ENCODE data around the gene EFNB2. TPM values are rescaled to one million over a fixed set of nuclear protein-coding genes. Genes with fewer than 3 reads are reported as not detected.

Gene EFNB2
- total RNA-seq, 1 experiment from 2014 or later: 5.2 TPM

DNA sequence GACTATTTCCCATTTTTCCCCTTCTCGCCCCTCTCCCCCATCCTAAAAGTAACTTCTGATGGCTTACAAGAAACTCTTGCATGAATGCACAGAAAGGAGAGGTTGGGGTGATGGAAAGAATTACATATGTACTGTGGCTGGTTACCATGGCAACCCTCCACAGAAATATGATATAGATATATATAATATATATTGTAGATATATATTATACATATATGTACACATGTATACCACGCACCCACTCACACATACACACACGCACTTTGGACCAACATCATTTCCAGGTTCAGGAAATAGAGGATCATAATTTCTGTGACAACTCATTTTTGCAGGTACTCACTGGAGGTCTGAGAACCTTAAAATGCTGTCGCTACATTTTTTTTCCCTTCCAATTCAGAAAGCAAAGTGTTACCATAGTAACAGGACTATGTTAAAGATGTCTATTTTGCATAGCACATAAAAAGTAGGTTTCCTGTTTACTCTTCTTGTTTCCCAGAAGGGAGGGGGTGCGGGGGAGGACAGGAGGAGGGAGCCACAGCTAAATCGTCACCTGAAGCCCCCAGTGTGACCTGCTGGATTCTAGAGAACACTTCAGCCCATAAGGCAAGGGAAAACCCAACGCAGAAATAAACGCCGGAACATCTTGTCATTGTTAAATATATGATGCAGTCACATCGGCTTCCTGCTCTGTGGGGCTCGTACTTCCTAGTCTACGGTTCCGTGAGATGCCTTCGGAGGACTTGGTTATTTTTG is 44.7 kb downstream of the EFNB2 start:
- no peaks in the 10 kb centered on the region for H3K9me3 ChIP-seq (ENCODE audit: low read depth, low read length, poor library complexity, severe bottlenecking)
- H3K4me3 ChIP-seq (ENCODE audit: low read depth, low read length, poor library complexity, severe bottlenecking): no peak overlapping the region
- TF ChIP-seq, protein P1, sequence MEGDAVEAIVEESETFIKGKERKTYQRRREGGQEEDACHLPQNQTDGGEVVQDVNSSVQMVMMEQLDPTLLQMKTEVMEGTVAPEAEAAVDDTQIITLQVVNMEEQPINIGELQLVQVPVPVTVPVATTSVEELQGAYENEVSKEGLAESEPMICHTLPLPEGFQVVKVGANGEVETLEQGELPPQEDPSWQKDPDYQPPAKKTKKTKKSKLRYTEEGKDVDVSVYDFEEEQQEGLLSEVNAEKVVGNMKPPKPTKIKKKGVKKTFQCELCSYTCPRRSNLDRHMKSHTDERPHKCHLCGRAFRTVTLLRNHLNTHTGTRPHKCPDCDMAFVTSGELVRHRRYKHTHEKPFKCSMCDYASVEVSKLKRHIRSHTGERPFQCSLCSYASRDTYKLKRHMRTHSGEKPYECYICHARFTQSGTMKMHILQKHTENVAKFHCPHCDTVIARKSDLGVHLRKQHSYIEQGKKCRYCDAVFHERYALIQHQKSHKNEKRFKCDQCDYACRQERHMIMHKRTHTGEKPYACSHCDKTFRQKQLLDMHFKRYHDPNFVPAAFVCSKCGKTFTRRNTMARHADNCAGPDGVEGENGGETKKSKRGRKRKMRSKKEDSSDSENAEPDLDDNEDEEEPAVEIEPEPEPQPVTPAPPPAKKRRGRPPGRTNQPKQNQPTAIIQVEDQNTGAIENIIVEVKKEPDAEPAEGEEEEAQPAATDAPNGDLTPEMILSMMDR (conservative IDR thresholded peaks at IDR 0.05; ENCODE audit: low read depth, low read length): no peak
- TF ChIP-seq EZH2 (IDR thresholded peaks at IDR 0.05; ENCODE audit: borderline replicate concordance, low read depth, low read length, poor library complexity, severe bottlenecking): no peak
- no peak for DNase-seq (ENCODE audit: low spot score)
- intact Hi-C loops (cut with micrococcal nuclease; ENCODE audit: unreplicated experiment): no loop called here
- no peaks in the 10 kb centered on the region for H3K27me3 ChIP-seq (replicated peaks; ENCODE audit: insufficient read depth, low read depth, low read length, poor library complexity)
- CTCF ChIA-PET: no interaction called here
- no peaks in the 10 kb centered on the region for H3K4me1 ChIP-seq (ENCODE audit: insufficient read depth, low read length, poor library complexity, severe bottlenecking)
- POLR2A ChIA-PET (ENCODE audit: low non-redundant PET): no interaction called here
- H3K36me3 ChIP-seq (ENCODE audit: insufficient read depth, low read length, poor library complexity, severe bottlenecking): no peaks in the 10 kb centered on the region
- BruUV-seq (replicated peaks): no TSS peak
- no peak overlapping the region for H3K27ac ChIP-seq (ENCODE audit: low read depth, low read length, poor library complexity, severe bottlenecking)

DNA sequence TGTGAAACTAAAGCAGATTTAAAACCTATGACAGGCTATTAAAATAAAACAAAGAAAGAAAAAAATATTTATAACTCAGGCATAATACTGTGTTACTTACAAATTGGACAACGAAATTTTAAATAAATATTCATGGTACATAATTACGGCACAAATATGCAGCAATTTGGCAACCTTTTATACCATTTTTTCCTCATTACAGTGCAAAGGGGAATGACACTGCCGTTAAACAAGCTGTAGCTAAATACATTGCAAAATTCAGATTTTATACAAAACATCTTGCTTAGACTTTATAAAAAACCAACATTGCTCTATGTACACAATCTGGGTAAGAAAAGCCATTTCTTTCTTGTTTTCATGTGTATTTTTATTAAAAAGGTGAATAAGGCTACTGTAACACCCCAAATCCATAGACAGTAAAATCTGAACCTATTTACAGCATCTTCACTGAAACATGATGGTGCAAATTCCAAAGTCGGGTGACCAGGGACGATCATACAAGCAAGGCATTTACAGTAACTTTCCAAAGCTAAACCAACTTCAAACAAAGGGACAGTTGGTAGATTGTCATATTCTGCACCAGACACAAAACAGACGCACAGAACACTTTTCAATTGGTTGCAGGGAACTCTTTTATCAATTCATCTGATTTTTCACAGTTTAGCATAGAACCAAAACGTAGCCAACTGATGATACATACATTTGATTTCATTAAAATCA is 45.5 kb downstream of the EFNB2 start:
- no peak for DNase-seq (ENCODE audit: low spot score)
- Histone ChIP-seq H3K4me3 (ENCODE audit: low read depth, low read length, poor library complexity, severe bottlenecking) (no peak overlapping the region), H3K36me3 (ENCODE audit: insufficient read depth, low read length, poor library complexity, severe bottlenecking) (no peaks in the 10 kb centered on the region), H3K9me3 (ENCODE audit: low read depth, low read length, poor library complexity, severe bottlenecking) (no peaks in the 10 kb centered on the region), H3K4me1 (ENCODE audit: insufficient read depth, low read length, poor library complexity, severe bottlenecking) (no peaks in the 10 kb centered on the region), H3K27ac (ENCODE audit: low read depth, low read length, poor library complexity, severe bottlenecking) (no peak overlapping the region), H3K27me3 (replicated peaks; ENCODE audit: insufficient read depth, low read depth, low read length, poor library complexity) (no peaks in the 10 kb centered on the region)
- no TSS peak for BruUV-seq (replicated peaks)
- CTCF ChIA-PET: no interaction called here
- POLR2A ChIA-PET (ENCODE audit: low non-redundant PET): no interaction called here
- no peak for TF ChIP-seq EZH2 (IDR thresholded peaks at IDR 0.05; ENCODE audit: borderline replicate concordance, low read depth, low read length, poor library complexity, severe bottlenecking)
- TF ChIP-seq, protein P1 (conservative IDR thresholded peaks at IDR 0.05; ENCODE audit: low read depth, low read length): no peak
- intact Hi-C loops (cut with micrococcal nuclease; ENCODE audit: unreplicated experiment): no loop called here

DNA sequence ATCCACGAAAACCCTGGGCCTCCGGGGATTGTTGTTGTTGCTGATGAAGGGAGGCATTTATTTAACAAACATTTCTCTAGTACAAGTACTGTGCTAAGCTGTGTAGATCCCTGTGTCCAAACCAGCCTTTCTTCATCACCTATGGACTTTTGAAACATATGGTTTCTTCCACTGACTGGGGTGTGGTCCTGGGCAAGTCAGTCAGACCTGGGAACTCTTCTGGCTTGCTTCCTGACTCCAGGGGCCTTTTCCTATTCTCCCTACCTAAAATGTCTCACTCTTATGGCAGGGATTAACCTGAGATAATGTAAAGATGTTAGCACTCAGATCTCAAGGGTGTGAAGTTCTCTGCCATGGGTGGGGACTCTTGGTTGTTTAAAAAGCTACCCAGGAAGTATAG is 46.8 kb downstream of the EFNB2 start:
- Histone ChIP-seq H3K4me3 (ENCODE audit: low read depth, low read length, poor library complexity, severe bottlenecking) (no peak overlapping the region), H3K9me3 (ENCODE audit: low read depth, low read length, poor library complexity, severe bottlenecking) (no peaks in the 10 kb centered on the region), H3K27ac (ENCODE audit: low read depth, low read length, poor library complexity, severe bottlenecking) (no peak overlapping the region), H3K4me1 (ENCODE audit: insufficient read depth, low read length, poor library complexity, severe bottlenecking) (no peaks in the 10 kb centered on the region), H3K27me3 (replicated peaks; ENCODE audit: insufficient read depth, low read depth, low read length, poor library complexity) (no peaks in the 10 kb centered on the region), H3K36me3 (ENCODE audit: insufficient read depth, low read length, poor library complexity, severe bottlenecking) (no peaks in the 10 kb centered on the region)
- ChIA-PET CTCF (interaction anchor here (0.5 kb wide), 1 partner anchor 15 kb away, joined by 3 read pairs; no protein-coding TSS in a partner anchor), POLR2A (ENCODE audit: low non-redundant PET) (no interaction called here)
- TF ChIP-seq EZH2 (IDR thresholded peaks at IDR 0.05; ENCODE audit: borderline replicate concordance, low read depth, low read length, poor library complexity, severe bottlenecking): no peak
- TF ChIP-seq, protein P1 (conservative IDR thresholded peaks at IDR 0.05; ENCODE audit: low read depth, low read length): no peak
- BruUV-seq (replicated peaks): no TSS peak
- intact Hi-C loops (cut with micrococcal nuclease; ENCODE audit: unreplicated experiment): no loop called here
- DNase-seq (ENCODE audit: low spot score): no peak
